IPS-NIHi7 (cell line): ENCODE data around the gene NEAT1.

ENCODE experiments used
- DNase-seq: peaks from one replicate; pipeline ENCODE4 v3.0.0; 2012; ENCODE audit warnings: mixed read lengths; ENCODE audit errors: extremely low spot score

Gene NEAT1

DNA sequence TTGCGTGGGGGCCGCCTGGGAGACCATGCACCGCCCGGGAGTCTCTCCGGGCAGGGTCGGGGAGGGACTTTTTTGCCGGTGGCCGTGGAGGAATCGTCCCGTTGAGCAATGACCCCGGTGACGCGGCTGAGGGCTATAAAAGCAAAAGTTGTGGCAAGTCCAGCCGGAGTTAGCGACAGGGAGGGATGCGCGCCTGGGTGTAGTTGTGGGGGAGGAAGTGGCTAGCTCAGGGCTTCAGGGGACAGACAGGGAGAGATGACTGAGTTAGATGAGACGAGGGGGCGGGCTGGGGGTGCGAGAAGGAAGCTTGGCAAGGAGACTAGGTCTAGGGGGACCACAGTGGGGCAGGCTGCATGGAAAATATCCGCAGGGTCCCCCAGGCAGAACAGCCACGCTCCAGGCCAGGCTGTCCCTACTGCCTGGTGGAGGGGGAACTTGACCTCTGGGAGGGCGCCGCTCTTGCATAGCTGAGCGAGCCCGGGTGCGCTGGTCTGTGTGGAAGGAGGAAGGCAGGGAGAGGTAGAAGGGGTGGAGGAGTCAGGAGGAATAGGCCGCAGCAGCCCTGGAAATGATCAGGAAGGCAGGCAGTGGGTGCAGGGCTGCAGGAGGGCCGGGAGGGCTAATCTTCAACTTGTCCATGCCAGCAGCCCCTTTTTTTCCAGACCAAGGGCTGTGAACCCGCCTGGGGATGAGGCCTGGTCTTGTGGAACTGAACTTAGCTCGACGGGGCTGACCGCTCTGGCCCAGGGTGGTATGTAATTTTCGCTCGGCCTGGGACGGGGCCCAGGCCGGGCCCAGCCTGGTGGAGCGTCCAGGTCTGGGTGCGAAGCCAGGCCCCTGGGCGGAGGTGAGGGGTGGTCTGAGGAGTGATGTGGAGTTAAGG is at the start of gene NEAT1:
TSS of gene NEAT1 (plus strand) at position 166 of the 883 bp plus-strand sequence.
- DNase-seq, result peak; percentile 60

DNA sequence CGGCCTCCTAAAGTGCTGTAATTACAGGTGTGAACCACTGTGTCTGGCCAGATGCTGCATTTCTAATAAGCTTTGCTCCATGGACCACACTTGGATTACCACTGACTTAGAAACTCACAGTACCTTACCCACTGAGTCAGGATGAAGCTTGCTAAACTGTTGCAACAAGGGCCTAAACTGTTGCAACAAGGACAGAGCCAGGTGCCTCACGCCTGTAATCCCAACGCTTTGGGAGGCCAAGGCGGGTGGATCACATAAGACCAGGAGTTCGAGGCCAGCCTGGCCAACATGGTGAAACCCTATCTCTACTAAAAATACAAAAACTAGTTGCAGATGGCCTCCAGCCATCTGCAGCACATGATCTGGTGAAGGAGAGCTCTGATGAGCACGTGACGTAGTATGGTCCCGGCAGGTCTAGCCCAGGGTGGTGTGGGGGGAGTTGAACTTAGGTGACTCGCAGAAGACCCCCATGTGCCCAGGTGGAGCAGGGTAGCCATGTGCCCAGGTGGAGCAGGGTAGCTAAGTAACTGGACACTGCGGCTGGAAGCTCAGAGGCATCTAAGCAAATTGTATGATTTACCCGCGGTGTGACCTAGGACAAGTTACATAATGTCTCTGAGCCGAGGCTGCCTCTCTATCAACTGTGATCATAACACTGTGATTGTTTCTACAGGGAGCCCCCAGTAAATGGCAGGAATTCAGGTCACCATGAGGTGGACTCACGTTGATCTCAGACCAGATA is 48.6 kb upstream of the NEAT1 start:
- DNase-seq, result no peak

DNA sequence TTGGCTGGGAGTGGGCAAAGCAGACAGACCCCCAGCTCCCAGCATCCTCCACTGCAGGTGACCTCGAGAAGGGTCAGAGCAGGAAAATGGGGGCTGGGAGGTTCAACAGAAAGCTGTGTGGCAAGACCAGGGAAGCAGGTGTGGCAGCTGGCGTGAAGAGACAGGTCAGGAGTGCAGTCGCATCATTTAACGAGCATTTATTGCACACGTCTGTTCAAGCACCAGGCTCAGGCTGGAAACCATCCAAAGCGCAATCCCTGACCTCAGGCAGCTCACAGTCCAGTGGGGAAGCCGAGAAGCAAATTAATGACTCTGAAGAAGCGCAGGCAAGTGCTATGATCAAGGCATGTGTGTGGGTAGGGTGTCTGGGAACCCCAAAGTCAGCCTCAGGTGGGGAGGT is 47.6 kb upstream of the NEAT1 start:
- no peak for DNase-seq

DNA sequence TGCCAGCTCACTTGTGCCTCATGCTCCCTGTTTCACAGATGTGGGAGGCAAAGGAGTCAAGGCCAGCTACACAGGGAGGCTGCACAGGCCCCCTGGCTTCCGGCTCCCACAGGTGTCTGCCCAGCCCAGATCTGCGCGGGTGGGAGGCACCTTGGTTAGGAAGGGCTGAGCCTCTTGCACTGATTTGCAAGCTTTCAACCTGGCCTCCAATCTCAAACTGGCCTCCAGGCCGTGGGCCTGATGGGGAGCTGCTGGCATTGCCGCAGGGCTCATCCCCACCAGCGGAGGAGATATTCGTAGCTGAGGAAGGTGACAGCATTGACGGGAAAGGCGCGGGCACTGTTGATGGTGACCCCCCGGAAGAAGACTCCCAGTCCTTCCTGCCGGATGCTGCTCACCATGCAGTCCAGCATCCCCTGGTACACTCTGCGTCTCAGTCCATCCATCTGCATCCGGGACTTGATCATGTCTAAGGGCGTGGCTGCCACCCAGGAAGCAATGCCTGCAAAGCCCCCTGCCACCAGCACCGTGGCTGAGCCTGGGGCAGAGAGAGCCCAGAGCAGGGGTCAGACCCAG is 46.4 kb upstream of the NEAT1 start:
- DNase-seq, result no peak

DNA sequence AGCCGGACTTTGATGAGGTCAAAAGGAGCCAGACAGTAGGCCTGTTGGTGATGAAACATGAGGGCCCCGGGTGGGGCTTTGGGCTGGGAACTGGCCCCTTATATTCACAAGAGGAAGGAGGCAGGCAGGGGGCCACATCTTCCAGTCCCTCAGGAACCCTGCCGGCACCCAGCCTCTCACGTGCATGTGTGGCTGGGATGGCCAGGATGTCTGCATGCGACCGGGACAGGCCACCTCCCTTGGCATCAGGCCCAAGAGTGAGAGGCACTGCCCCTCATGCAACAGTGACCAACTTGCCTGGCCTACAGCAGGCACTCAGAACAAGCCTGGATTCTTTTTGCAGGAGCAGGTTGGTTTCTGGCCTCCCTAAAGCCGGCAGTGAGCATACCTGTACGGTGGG is 45.6 kb upstream of the NEAT1 start:
- DNase-seq, result no peak

DNA sequence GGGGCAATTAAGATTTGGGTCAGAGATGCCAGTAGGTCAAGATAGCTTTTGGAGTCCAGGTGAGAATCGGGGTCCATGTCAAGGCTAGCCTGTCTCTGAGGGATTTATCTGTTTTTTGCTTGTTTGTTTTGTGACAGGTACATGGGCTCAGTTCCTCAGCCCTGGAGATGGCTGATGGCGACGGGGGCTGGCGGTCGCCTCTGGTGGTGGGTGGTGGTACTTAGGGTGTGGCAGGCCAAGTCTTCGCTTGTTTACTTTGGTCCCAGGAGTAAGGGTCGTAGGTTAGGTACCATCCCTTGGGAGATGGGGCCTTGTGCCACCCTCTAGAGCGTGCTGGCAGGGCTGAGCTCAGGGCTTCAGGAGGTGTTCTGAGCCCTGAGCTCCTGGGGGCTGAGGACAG is 44.8 kb upstream of the NEAT1 start:
- no peak for DNase-seq

DNA sequence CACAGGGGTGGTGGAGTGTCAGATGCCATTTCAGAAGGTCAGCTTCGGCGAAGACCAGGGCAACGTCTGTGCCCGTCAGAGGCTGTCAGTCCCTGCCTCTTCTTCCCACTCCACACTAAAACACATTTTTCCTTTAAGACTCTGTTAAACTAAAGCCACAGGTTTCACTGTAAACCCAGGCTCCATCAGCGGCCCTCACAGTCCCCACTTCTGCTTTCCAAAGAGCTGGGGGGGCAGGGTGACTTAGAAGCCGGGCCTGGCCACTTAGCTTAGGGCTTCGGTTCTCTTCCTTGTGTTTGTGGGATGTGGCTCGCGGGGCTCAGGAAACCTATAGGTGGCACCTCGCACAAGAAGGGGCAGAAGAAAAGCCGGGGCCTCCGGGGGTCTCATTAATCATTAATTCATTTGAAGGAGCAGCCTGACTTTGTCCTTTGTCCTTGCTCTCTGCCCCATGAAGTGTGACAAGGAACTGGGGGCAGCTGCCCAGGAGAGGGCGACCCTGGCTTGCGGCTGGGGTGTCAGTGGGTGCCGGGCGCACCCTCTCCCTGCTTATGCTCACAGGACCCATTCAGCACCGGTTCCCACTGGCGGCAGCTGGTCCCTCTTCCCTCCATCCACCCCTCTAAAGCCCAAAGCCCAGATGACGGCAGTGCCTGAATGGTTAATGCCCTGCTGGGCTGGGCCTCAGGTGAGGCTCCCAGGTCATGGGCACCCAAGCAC is 44.2 kb upstream of the NEAT1 start:
- DNase-seq, result no peak

DNA sequence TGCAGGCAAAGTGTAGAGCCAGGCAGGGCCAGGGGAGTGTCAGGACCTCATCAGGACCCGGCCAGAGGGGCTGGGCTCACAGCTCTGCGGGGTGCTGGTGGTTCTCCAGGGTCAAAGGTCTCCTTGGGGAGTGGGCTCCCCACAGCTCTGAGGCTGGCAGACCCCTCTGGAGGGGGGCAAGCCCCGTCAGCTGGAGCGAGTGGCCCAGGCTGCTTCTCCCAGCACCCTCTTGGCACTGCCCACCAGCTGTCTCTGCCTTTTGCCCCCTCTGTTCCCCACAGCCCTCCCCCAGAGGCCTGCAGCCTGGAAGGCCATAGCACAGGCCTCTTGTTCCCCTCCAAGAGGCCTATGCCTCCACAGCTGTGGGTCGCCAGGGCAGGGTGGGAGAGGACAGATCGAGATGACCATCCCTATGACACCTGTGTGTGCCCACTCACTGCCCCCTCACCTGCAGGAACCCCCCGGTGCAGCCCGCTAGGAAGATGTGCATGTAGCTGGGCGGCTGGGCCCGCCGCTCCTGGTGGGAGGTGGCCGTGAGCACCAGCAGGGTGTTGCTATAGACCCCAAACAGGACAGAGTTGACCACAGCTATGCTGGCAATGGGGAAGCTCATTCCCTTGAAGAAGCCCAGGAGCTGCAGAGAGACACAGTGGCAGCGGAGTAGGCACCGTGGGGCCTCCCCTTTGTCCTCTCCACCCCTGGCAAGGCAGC is 43.5 kb upstream of the NEAT1 start:
- DNase-seq, result no peak

DNA sequence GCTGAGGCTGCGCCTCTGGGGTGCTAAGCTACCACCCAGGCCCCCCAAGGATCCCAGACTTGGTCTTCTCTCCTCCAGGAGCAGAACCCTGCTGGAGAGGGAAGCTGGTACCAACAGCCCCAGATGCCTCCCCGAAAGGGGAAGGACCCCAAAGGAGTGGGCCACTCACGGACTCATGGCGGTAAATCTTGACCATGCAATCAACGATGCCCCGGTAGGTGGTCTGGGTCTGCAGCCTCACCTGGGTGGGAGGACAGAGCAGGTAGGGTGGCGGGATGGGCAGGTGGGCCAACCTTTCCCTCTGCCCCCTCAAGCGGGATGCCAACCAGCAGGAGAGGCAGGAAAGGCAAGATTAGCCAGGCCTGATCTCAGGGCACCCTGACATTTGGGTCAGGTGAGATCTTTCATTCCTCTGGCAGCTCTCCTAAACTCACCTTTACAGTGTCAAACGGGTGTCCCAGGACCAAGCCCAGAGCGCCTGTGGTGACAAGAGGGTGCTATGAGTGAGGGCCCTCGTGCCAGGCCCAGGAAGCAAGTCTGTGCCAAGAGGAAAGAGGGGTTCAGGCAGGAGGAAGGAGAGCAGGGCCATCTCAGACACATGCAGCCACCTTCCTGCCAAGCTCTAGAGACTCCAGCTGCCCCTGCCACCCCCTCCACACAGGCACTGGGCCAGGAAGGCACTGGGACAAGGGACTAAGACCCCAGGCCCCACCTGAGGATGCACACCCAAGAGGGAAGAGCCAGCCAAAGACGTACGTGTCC is 42.7 kb upstream of the NEAT1 start:
- no peak for DNase-seq

DNA sequence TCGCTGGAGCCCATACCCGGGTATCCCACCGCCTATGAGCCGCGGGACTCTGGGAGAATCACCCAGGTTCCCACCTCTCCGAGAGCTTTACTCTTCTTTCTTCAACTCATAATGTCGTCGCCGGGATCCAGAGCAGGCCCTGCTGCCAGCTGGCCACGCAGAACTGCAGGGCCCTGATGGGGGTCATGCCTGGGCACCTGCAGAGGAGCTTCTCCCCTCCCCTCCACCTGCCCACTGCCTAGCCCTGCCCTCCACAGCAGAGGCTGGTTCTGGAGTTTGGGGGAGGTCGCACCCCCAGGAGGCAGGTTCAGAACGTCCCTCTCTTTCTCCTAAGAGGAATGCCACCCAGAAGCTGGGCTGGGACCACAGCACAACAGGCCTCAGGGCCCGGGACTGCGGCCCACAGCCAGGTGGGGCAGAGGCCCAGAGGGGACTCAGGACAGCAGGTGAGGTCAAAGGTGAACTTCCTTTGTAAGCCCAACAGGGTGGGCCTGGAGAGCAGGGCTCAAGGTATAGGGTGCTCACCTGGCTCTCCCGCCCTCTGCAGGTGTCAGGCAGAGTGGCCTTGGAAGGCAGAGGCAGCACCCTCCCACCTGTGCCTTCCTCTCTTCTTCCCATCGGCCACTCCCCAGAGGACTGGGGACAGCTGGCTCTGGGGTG is 42.0 kb upstream of the NEAT1 start:
- no peak for DNase-seq

DNA sequence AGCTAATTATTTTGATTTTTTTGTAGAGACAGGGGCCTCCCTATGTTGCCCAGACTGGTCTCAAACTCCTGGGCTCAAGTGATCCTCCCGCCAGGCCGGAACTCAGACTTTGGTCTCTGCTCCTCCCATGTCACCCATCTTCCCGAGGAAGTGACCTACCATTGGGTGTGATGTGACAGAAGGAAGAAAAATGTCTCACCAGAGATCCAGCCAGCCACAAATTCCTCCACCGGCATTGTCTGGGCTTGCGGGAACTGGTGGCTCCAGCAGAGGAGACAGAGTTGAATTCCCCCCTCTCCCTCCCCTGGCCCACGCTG is 40.9 kb upstream of the NEAT1 start:
- no peak for DNase-seq

DNA sequence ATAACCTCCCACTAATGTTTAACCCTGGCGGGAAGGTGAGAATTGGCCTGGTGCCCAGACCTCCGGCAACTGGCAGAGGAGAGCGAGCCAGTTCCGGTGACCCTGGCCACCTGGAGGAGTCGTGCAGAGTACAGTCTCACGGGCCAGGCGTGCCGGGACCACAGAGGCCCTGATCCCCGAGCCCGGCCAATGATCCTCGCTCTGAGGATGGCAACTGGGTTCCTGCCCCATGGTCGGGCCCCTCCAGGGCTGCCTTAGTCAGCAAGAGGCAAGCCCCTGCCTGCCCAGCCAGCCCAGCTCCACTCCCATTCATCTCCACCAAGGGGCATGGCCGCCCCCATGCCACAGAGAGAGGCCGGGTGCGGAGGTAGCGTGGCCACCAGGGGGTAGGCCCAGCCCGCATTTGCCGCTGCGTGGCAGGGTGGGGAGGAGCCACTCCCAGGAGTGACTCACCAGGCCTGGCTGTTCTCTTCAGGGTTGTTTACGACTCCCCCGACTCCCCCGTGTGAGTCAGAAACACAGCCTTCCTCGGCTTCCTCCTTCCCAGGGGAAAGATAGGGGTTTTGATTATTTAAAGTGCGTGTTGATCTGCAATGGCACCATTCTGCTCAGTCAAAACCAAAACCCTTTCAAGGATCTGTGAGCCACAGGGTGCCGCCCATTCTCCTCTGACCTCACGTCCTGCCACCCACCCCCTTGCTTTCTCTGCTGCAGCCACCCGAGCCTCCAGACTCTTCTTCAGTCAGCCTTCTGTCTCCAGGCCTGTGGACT is 40.4 kb upstream of the NEAT1 start, which contains the start of gene SLC25A45:
TSS of gene SLC25A45 (minus strand) at position 614 of the 771 bp plus-strand sequence. CDS start 695 bp downstream, outside the sequence.
- peak; percentile 78 for DNase-seq

DNA sequence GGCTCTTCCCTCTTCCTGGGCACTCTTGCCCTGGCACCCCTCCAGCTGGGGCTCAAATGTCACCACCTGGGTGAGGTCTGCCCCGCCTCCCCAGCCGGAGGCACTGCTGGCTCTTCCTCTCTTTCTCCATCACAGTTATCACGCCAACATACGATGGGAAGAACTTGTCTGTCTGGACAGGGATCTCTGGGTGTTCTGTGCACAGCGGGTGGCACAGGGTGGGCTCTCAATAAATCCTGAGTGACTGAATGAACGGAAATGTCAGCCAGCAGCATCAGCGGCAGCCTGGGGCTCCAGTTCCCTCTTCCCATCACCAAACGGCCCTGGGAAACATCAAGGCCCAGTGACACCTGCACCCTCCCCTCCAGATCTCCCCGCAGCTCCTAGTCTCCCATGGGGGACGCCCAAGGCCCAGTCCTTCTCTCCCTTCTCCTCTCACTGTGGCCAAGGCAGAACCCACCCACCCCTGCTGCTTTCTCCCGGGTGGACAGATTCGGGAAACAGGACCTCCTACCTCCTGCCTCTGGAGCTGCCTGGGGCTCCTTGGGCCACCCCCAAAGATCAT is 39.7 kb upstream of the NEAT1 start:
- DNase-seq, result no peak

DNA sequence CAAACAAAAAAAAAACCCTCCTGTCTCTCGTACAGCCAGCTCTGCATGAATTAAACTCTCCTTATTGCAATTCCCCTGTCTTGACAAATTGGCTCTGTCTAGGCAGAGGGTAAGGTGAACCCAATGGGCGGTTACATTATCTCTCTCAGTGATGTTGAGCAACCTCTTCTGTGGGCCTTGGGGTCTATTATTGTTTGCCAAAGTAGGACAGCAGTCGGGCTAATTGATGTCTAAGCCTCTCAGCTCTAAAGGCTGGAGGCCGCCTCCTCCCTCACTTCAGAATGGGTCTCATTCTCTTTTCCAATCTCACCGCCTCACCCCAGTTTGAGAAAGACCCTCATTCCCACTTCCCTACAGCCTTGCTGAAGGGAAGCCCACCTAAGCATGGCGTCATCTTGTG is 38.8 kb upstream of the NEAT1 start:
- DNase-seq, result no peak

DNA sequence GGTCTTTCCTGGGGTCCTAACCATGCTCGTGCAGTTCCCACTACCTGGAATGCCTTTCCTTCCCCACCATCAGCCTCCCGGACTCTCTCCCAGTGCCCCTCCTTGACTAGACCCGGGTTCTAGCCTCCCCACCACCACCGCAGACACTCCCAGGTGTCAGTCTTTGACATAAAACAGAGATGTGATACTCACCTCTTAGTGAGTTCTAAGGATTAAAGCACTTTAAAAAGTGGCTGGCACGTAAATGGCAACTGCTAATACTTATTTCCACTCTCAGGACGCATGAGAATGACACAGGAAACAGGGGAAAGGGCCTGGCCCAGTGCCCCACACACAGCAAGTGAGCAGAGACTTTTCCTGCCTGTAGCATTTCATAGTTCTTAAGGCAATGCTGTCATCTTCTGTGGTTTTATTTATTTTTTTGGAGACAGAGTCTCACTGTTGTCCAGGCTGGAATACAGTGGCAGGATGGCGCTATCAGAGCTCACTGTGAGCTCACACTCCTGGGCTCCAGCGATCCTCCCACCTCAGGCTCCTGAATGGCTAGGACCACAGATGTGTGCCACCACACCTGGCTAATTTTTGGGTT is 38.2 kb upstream of the NEAT1 start:
- DNase-seq, result no peak

DNA sequence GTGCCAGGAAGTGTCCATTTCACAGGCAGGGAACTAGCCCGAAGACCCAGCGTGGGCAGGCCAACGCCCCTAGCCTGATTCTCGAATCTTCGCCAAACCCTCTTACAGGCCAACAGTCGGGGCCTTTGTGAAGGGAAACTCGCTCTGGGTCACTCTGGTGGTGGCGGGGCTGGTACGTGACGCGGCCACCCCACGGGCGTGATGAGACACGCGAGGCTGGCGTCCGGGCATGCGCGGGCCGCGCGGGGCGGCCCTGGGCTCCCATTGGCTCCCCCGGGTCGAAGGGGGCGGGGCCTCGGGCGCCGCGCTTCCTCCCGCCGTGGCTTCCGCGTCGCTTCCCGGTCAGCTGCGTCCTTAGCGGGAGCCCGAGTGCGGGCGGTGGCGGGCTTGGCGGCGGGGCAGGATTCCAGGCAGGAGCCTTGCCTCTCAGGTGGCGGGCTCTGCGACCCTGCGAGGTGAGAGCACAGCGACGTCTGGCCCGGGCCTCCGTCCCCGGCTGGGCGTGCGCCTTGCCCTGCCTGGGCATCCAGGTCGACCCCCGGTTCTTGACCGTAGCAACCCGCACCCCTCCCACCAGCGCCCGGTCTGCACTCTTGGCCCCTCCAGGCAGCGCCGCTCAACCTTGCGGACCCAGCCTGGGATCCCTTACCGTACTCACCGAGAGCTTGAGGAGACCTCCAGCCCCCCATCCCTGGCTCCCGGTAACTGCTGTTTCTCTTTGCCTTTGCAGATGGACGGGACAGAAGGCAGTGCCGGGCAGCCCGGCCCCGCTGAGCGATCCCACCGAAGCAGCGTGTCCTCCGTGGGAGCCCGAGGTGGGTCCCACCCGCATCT is 36.1 kb upstream of the NEAT1 start, which contains the start of gene FRMD8:
TSS of gene FRMD8 (plus strand) at position 331 of the 834 bp plus-strand sequence. CDS start at position 731, 400 bp downstream.
- DNase-seq, result peak; percentile 91

DNA sequence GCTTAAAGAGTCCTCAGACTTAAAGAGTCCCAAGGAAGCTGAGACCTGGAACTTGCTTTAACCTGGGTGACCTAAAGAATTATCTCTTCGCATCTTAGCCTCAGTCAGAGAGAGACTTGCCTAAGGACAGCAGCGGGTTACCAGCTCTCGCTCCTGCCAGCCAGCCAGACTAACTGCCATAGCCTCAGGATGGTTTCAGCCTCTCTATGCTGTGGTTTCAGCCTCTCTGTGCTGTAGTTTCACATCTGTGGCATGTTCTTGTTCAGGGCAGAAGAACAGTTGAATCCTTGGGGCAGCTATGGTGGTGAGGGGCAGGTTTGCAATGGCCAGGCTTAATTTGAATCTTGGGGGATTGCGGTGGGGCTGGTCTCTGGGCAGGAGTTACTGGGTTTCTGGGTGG is 33.9 kb upstream of the NEAT1 start:
- DNase-seq, result no peak
